Stimulated activated memory B cell treated with anti-CD40 and anti-IgM and Interleukin-4, amounts not matched to agents 10 μg/mL and 1 μg/mL and 100 μg/mL, for 72 hours (primary cell): ENCODE measurements around the gene MMP14.
A peak's percentile ranks its signal among the peaks of the same experiment; 100 is the strongest.

Experiments
- ATAC-seq: fragments of 150-1000 bp; cut with Tn5 transposase; 2 replicates; pipeline ENCODE4 v1.10.0; 2021
- H3K27ac Mint-ChIP-seq: one replicate; pipeline ENCODE4 v1.8.0; 2022; ENCODE audit warnings: mild to moderate bottlenecking, mixed read lengths
- H3K27me3 Mint-ChIP-seq: one replicate; pipeline ENCODE4 v1.8.0; 2022; ENCODE audit warnings: mixed read lengths
- H3K36me3 Mint-ChIP-seq: one replicate; pipeline ENCODE4 v1.8.0; 2022; ENCODE audit warnings: mixed read lengths
- H3K4me1 Mint-ChIP-seq: one replicate; pipeline ENCODE4 v1.8.0; 2022; ENCODE audit warnings: mixed read lengths
- H3K4me3 Mint-ChIP-seq: one replicate; pipeline ENCODE4 v1.8.0; 2022; ENCODE audit warnings: mild to moderate bottlenecking, moderate library complexity, mixed read lengths
- H3K9me3 Mint-ChIP-seq: one replicate; pipeline ENCODE4 v1.8.0; 2022; ENCODE audit warnings: mixed read lengths

MMP14 gene

DNA sequence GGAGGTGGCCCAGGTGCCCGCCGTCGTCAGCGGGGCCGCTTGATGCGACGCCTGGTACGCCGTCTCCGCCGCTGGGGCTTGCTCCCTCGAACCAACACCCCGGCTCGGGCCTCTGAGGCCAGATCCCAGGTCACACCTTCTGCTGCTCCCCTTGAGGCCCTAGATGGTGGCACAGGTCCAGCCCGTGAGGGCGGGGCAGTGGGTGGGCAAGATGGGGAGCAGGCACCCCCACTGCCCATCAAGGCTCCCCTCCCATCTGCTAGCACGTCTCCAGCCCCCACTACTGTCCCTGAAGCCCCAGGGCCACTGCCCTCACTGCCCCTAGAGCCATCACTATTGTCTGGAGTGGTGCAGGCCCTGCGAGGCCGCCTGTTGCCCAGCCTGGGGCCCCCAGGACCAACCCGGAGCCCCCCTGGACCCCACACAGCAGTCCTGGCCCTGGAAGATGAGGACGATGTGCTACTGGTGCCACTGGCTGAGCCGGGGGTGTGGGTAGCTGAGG is 40.7 kb downstream of the MMP14 start:
- Mint-ChIP-seq H3K27ac (no peak overlapping the region), H3K4me3 (no peak overlapping the region), H3K9me3 (no peaks in the 10 kb centered on the region), H3K4me1 (peaks cover 41% of the 10 kb centered on the region), H3K27me3 (no peaks in the 10 kb centered on the region), H3K36me3 (peaks cover 55% of the 10 kb centered on the region)
- no peak for ATAC-seq

DNA sequence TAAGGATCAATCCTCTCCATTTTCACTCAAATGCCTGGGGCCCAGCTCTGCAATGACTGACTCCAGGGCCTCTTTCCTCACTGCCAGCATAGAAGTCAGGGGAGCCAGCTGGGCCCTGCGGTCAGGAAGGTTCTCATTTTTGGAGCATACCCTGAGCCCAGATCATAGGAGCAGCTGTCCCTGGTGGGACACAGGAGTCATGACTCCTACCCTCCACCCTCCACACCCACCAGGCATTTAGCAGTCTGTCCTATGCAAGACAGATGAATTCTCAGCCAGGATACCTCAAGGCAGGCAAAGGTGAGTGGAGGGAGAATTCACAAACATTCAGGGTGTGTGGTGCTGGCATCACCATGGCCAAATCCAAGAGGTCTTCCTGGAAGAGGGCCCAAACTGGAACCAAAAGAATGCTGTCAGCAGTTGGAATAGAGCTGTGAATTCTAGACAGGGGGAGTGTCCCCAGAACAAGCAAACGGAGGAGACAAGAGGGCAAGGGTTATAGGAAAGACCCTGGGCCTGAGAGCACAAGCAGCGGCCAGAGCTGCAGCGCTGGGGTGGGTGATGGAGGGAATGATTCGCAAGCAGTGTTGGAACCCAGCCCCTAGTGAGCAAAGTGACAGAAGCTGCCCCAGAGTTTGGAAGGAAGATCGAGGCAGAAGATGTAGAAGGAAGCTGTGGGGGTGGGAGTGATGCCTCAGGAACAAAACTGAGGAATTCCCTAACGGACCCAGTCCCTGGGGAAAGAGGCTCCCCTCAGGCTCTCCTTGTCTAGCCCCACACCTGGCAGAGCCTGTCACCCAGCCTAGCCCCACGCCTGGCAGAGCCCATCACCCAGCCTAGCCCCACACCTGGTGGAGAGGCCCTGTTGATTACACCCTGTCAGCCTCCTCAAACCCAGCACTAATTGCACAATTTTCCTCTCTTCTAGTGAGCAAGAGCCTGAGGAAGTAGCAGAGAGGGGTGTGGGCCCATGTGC is 42.2 kb downstream of the MMP14 start:
- Mint-ChIP-seq H3K27me3 (no peaks in the 10 kb centered on the region), H3K9me3 (no peaks in the 10 kb centered on the region), H3K36me3 (peaks cover 54% of the 10 kb centered on the region), H3K27ac (no peak overlapping the region), H3K4me3 (no peak overlapping the region), H3K4me1 (peaks cover 44% of the 10 kb centered on the region)
- ATAC-seq = no peak

DNA sequence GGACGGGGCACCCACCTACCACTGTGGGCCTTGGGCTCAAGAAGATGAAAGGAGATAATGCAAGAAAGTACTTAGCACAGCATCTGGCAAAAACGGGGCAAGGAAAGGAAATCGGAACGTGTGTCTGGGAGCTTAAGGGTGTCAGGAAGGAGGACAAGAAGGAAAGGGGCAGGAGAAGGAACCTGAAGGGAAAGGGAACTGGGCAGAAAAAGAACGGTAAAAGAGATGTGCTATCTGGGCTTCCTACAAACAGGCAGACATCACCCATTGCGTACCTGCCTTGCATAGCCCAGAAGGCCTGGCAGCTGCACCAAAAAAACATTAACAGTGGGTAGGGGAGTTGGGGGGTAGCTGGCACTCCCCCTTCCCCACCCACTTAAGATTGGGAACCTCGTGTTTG is 45.7 kb downstream of the MMP14 start:
- peaks cover 49% of the 10 kb centered on the region for H3K4me1 Mint-ChIP-seq
- H3K27ac Mint-ChIP-seq = no peak overlapping the region
- H3K9me3 Mint-ChIP-seq = no peaks in the 10 kb centered on the region
- ATAC-seq = no peak
- peaks cover 26% of the 10 kb centered on the region for H3K36me3 Mint-ChIP-seq
- H3K4me3 Mint-ChIP-seq = no peak overlapping the region
- H3K27me3 Mint-ChIP-seq = no peaks in the 10 kb centered on the region

DNA sequence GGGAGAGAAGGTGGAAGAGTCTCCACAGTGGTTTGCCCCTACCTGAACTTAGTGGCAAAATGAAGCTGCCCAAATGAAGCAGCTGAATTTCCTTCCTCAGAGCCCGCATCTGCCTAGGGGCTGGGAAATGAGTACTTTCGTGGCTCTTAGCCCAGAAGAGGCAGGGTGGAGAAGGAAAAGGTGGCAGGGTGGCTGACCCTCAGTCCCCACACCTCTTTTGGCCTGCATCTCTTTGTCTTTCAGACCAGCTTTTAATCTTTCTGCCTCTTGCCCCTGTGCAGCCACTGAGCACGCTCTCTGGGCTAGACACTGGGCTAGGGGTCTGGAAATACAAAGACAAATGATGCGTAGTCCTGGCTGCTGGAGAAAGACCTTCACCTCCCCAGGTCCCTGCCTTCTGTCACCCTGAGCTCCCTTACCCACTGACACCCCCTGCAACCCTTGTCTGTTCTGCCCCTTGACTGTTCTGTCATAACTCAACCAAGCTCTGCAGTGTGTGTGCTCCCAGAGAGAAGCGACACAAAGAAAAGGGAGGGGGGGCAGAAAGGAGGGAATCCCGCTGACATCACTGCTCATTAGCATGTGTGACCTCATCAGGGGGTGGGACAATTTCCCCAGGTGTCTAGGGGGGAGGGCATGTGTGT is 46.3 kb downstream of the MMP14 start:
- Mint-ChIP-seq H3K36me3 (peaks cover 21% of the 10 kb centered on the region), H3K4me3 (no peak overlapping the region), H3K27ac (peak overlapping the region; percentile 33)

DNA sequence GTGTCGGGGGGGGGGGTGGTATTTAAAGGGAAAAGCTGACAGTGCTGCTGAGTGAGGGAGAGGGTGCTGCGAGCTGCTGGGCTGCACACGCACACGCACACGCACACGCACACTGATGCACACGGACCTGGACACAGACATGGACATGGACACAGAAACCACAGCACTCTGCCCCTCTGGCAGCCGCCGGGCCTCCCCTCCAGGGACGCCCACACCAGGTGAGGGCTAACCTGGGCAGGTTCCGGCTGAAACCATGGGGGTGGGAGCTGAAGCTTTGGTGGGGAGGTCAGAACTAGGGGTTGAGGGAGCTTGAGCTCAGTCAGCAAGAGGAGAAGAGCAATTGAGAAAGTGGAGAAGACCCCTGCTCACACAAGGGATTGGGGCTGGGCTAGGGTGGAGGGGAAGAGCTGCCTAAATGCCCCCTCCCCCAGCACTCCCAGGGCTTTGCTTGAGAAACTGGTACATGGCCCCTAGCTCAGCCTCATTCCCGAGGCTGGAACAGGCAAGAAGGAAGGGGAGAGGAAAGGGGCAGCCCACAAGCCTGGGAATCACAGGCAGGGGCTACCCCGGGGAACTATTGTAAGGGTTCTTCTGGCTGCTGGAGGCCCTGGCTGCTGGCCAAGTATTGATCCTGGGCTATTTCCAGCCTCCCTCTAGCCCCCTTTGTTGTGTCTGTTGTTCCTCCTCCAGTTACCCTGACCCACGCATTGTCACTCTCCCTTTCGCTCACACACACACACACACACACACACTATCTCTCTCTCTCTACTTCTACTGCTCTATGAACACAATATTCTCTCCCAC is 47.0 kb downstream of the MMP14 start, which contains the start of gene REM2:
Gene REM2, plus strand, starts transcription at position 50 of the 804 bp plus-strand sequence. Its CDS starts 66 bp downstream, at position 116.
- H3K36me3 Mint-ChIP-seq = peaks cover 13% of the 10 kb centered on the region
- peaks cover 62% of the 10 kb centered on the region for H3K4me1 Mint-ChIP-seq
- no peaks in the 10 kb centered on the region for H3K9me3 Mint-ChIP-seq
- H3K27ac Mint-ChIP-seq = peak within 1 kb of the TSS; percentile 33
- ATAC-seq = no peak
- H3K27me3 Mint-ChIP-seq = no peaks in the 10 kb centered on the region
- no peak within 1 kb of the TSS for H3K4me3 Mint-ChIP-seq

More for the DNA sequence above, 46.3 kb downstream of the MMP14 start:
- Mint-ChIP-seq H3K27me3 (no peaks in the 10 kb centered on the region), H3K9me3 (no peaks in the 10 kb centered on the region), H3K4me1 (peaks cover 55% of the 10 kb centered on the region)
- ATAC-seq = no peak

DNA sequence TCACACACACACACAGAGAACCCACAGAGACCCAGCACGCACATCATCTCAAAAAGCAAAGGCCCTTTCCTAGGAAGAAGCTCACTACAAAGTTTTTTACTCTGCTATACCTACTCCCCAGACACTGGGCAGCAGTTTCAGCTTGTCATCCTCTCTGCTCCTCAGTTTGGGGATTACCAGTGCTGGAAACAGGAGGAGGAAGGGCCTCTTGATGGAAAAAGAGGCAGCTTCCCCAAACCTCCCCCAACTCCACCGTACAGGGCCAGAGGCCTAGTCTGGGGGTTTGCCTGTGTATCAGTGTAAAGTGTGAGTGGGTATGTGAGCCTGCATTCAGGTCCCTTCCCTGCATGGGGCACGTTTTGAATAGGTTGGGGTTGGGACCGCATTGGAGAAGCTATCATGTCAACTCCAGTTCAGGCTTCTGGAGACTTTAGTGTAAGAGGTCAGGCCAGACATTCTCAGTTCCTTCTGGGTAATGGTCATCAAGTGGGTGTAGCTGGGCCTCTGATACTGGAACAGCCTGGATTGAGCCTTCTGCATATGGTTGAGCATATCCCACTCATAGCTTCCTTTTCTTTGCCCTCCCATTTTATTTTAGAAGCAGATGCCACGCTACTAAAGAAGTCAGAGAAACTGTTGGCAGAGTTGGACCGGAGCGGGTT is 47.8 kb downstream of the MMP14 start:
- no peak overlapping the region for H3K4me3 Mint-ChIP-seq

DNA sequence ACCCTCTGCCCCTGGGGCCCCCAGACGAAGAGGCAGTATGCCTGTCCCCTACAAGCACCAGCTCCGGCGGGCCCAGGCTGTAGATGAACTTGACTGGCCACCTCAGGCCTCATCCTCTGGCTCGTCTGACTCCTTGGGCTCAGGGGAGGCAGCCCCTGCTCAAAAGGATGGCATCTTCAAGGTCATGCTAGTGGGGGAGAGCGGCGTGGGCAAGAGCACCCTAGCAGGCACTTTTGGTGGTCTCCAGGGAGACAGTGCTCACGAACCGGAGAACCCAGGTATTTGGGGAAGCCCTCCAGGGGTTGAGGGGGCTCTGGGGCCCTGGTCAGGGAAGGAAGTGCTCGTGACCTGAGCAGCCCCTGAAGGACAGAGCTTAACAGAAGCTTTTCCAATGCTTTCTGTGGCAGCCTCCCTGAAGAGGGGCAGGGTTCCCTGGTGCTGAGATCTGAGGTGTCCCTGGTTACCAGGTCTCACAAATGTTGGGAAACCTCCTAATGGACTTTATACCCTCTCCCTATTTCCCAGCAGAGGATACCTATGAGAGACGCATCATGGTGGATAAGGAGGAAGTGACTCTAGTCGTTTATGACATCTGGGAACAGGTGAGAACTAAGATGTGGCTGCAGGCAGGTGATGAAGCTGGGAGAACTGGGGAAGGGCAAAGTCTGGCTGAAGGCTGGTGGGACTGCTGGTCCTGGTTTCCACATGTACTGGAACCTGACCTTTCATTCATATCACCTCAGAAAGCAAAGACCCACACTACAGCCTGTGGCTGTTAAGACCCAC is 48.5 kb downstream of the MMP14 start:
- Mint-ChIP-seq H3K27ac (no peak overlapping the region), H3K27me3 (no peaks in the 10 kb centered on the region), H3K4me3 (no peak overlapping the region), H3K4me1 (peaks cover 70% of the 10 kb centered on the region), H3K36me3 (peaks cover 4% of the 10 kb centered on the region), H3K9me3 (no peaks in the 10 kb centered on the region)
- no peak for ATAC-seq

More for the DNA sequence above, 47.8 kb downstream of the MMP14 start:
- Mint-ChIP-seq H3K4me1 (peaks cover 63% of the 10 kb centered on the region), H3K36me3 (peaks cover 5% of the 10 kb centered on the region), H3K9me3 (no peaks in the 10 kb centered on the region), H3K27ac (peak overlapping the region; percentile 25), H3K27me3 (no peaks in the 10 kb centered on the region)
- ATAC-seq = no peak

DNA sequence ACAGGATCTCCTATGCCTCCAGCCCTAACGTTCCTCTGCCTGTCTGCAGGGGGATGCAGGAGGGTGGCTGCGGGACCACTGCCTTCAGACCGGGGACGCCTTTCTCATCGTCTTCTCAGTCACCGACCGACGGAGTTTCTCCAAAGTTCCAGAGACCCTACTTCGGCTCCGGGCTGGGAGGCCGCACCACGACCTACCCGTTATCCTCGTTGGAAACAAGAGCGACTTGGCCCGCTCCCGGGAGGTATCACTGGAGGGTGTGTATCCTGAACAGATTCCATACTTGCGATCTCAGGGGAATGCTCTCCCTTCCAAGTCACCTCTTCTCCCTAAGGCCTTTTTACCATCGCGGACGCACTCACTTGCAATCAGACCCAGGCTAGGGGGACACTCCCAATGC is 49.6 kb downstream of the MMP14 start:
- ATAC-seq = no peak
- peaks cover 9% of the 10 kb centered on the region for H3K36me3 Mint-ChIP-seq
- peak overlapping the region; percentile 88 for H3K27ac Mint-ChIP-seq
- peaks cover 76% of the 10 kb centered on the region for H3K4me1 Mint-ChIP-seq
- H3K27me3 Mint-ChIP-seq = no peaks in the 10 kb centered on the region
- peak overlapping the region; percentile 85 for H3K4me3 Mint-ChIP-seq
- H3K9me3 Mint-ChIP-seq = no peaks in the 10 kb centered on the region

DNA sequence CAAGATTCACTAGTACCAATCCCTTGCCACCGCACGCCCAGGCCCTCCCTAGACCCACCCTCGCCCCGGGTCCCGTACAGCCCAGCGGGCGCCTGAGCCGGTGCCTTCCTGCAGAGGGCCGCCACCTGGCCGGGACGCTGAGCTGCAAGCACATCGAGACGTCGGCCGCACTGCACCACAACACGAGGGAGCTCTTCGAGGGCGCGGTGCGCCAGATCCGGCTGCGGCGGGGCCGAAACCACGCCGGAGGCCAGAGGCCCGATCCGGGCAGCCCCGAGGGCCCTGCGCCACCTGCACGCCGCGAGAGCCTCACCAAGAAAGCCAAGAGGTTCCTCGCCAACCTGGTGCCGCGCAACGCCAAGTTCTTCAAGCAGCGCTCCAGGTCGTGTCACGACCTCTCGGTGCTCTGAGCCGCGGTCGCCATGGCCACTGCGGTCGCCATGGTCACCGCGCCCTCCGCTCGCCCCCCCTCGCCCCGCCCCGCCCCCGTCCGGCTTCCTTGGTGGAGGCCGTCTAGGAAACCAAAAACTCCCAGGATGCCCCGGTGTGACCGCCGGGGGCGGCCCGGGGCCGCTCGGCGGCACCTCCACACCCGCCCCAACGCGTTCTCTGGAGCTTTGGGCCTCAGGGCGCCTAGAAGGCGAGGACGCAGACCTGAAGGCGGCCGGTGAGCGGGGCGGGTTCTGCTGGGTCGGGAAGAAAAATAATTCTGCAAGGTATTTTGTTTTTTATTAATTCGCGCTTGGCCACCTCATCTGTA is 50.3 kb downstream of the MMP14 start:
- Mint-ChIP-seq H3K4me3 (peak overlapping the region; percentile 85), H3K27ac (peak overlapping the region; percentile 88), H3K36me3 (peaks cover 9% of the 10 kb centered on the region), H3K27me3 (no peaks in the 10 kb centered on the region), H3K4me1 (peaks cover 73% of the 10 kb centered on the region), H3K9me3 (no peaks in the 10 kb centered on the region)
- peak; percentile 81 for ATAC-seq

DNA sequence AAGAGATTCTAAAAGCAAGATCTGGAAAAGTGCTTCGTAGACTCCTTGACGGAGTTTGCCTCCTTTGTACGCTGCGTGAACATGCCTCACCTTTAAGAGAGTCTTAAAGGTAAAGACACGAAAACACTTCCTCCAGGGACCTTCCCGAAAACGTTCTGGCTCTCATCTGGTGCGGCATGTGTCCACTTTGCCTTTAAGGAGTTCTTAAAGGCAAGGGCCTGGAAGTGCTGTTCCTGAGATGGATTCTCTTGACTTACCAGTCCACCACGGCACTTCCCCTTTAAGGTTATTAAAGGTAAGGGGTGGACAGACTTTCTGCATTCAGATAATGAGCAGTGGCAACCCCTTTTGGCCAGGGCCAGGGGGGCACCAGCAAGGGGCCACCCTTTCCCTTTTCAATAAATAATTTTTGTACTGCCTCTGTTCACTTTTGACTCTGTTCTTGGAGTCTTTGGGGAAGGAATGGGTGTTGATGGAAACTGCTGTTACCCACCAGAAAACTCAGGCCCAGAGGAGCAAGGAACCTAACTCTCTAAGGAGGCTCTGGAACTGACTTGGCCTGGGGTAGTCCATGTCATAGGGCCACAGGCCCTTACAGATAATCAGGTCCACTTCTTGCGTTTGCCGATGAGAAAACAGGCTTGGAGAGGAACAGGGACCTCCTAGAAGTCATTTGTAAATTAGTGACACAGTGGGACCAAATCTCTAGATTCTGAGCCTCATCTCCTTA is 51.0 kb downstream of the MMP14 start:
- Mint-ChIP-seq H3K36me3 (peaks cover 9% of the 10 kb centered on the region), H3K27ac (peak overlapping the region; percentile 88), H3K4me3 (peak overlapping the region; percentile 85), H3K27me3 (no peaks in the 10 kb centered on the region), H3K9me3 (no peaks in the 10 kb centered on the region), H3K4me1 (peaks cover 65% of the 10 kb centered on the region)
- peak; percentile 56 for ATAC-seq

DNA sequence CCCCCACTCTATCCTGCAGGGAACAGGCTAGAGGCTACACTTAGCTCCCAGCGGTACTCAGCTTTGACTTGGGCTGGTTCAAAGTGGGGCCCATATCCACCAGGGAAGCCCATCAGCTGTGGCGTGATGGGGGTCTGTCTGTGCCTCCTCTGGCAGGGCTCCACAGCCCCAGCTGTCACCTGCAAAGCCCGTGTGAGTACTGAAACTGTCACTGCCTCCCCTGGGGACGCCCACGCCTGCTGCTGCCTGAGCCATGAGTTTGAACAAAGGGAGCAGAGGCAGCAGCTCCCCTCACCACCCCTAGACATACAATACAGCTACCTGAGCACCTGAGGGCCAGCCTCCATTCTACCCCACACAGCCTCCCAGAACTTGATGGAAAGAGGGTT is 51.6 kb downstream of the MMP14 start:
- Mint-ChIP-seq H3K4me3 (peak overlapping the region; percentile 85), H3K4me1 (peaks cover 60% of the 10 kb centered on the region), H3K27me3 (no peaks in the 10 kb centered on the region), H3K9me3 (no peaks in the 10 kb centered on the region), H3K36me3 (peaks cover 12% of the 10 kb centered on the region), H3K27ac (peak overlapping the region; percentile 88)
- ATAC-seq = peak; percentile 76

DNA sequence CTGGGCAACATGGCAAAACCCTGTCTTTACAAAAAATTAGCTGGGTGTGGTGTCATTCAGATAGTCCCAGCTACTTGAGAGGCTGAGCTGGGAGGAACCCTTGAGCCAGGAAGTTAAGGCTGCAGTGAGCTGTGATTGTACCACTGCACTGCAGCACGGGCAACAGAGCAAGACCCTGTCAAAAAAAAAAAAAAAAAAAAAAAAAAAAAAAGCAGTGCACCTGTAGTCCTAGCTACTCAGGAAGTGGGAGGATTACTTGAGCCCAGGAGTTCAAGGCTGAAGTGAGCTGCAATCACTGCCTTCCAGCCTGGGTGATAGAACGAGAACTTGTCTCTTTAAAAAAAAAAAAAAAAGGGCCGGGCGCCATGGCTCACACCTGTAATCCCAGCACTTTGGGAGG is 52.3 kb downstream of the MMP14 start:
- ATAC-seq = peak; percentile 42
- Mint-ChIP-seq H3K4me3 (peak overlapping the region; percentile 3), H3K36me3 (peaks cover 16% of the 10 kb centered on the region), H3K4me1 (peaks cover 53% of the 10 kb centered on the region), H3K27me3 (no peaks in the 10 kb centered on the region), H3K9me3 (no peaks in the 10 kb centered on the region), H3K27ac (peak overlapping the region; percentile 88)

DNA sequence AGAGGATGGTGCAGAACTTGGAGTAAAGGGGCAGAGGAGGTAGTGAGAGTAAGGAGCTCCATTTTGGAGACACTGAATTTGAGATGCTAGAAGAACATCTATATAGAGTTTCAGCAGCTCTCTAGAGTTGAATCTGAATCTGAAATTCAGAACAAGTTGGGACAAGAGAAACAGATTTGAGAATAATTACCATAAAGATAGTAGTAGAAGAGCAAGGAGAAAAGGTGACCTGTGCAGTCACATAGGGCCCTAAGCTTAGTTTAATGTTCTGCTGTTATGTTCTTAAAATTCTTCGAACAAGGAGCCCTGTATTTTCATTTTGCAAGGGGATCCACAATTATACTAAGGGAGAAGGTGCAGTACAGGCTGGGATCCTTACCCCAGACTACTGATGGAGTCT is 54.0 kb downstream of the MMP14 start:
- Mint-ChIP-seq H3K9me3 (no peaks in the 10 kb centered on the region), H3K27me3 (no peaks in the 10 kb centered on the region), H3K36me3 (peaks cover 16% of the 10 kb centered on the region), H3K27ac (peak overlapping the region; percentile 1), H3K4me1 (peaks cover 35% of the 10 kb centered on the region), H3K4me3 (no peak overlapping the region)
- ATAC-seq = no peak
